Measurements from ENCODE around the gene ZNF680. TPM values are rescaled to one million over a fixed set of nuclear protein-coding genes. Genes with fewer than 3 reads are reported as not detected.

The ZNF680 gene
- 10 to 100 TPM in 2 of 3 donors, 1 to 10 TPM in 1; 8.9 to 17.9 (median 10.2) TPM for total RNA-seq
- total RNA-seq (2013): 31.6 TPM

DNA sequence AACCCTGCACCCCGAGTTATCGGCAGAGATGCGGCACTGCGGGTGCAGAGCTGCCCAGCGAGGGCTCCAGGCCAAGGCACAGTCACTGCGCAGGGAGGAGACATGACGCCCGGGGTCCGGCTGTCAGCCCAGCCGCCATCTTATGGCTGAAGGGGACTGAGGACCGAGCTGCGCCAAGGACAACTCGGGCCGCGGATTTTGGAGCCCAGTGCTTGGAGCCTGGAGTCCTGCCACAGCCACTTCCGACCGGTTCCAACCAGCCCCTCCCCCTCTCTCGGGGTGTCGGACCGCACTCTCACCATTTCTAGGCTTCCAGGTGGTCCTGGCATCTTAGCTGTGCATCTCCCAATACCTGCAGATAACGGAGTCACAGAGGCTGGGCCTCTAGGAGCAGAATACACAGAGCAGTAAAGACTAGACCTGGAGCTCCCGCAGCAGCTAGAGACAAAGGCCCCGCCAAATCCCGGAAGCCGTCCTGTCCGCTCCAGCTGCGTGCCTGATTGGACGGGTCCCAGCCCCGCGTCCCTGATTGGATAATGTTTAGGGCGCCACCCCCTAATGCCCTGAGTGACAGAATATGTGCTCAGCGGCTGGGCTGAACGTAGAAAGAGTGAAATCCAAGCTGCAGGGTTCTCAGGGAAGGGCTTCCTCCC is at the start of gene ZNF680:
TSS of gene ZNF680 (minus strand) at position 446 of the 653 bp plus-strand sequence. CDS start at position 329, 117 bp downstream.
- no peaks in the 10 kb centered on the region for H3K9me3 ChIP-seq (ENCODE audit: control insufficient read depth, insufficient read depth, low read length)
- DNase-seq (peak; percentile 88 to 91), ATAC-seq (peak; percentile 98 to 99 (median 99))
- H3K9me3 Mint-ChIP-seq: no peaks in the 10 kb centered on the region
- H3K4me1 ChIP-seq (ENCODE audit: control insufficient read depth, insufficient read depth, low read length): peaks cover 7% of the 10 kb centered on the region
- H3K4me3 ChIP-seq (ENCODE audit: low read length): peak within 1 kb of the TSS; percentile 86
- TF ChIP-seq, protein P1, sequence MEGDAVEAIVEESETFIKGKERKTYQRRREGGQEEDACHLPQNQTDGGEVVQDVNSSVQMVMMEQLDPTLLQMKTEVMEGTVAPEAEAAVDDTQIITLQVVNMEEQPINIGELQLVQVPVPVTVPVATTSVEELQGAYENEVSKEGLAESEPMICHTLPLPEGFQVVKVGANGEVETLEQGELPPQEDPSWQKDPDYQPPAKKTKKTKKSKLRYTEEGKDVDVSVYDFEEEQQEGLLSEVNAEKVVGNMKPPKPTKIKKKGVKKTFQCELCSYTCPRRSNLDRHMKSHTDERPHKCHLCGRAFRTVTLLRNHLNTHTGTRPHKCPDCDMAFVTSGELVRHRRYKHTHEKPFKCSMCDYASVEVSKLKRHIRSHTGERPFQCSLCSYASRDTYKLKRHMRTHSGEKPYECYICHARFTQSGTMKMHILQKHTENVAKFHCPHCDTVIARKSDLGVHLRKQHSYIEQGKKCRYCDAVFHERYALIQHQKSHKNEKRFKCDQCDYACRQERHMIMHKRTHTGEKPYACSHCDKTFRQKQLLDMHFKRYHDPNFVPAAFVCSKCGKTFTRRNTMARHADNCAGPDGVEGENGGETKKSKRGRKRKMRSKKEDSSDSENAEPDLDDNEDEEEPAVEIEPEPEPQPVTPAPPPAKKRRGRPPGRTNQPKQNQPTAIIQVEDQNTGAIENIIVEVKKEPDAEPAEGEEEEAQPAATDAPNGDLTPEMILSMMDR (IDR thresholded peaks at IDR 0.05): no peak
- H3K36me3 ChIP-seq (ENCODE audit: control insufficient read depth, insufficient read depth, low read length): no peaks in the 10 kb centered on the region
- no peaks in the 10 kb centered on the region for H3K27me3 Mint-ChIP-seq (ENCODE audit: low read depth in 2 of 2)
- peaks cover 31 to 41% of the 10 kb centered on the region in 2 donors for H3K4me1 Mint-ChIP-seq
- no peaks in the 10 kb centered on the region for H3K27me3 ChIP-seq (ENCODE audit: control insufficient read depth, insufficient read depth, low read length)
- H3K27ac Mint-ChIP-seq: peak within 1 kb of the TSS; percentile 94 to 97
- peak within 1 kb of the TSS; percentile 100 for H3K4me3 Mint-ChIP-seq
- no peaks in the 10 kb centered on the region for H3K36me3 Mint-ChIP-seq
- intact Hi-C loops (cut with micrococcal nuclease): loop anchor here (2.0 kb wide), 3 partner anchors 104 to 636 kb away; partner anchors contain the start of gene ZNF107
- WGBS (ENCODE audit: insufficient coverage): under 1% methylated on average over 33 of the region's 33 CpGs
- peak within 1 kb of the TSS; percentile 69 for H3K27ac ChIP-seq (ENCODE audit: low read length)

DNA sequence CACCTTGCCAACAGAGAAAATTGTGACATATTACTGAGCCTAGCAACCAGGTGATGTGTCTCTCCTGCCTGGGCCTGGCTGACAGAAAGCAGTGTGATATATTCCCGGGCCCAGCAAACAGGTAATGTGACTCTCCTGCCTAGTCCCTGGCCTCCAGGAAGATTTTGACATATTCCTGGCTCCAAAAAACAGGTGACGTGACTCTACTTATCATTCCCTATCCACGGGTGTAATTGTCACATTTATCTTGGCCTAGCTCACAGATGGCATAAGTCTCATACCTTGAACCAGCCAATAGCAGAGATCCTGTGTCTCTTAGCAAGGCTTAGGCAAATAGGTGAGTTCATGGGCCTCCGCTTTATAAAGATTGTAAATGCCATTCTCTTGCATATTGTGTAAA is 49.6 kb upstream of the ZNF680 start:
- TF ChIP-seq, protein P1 (IDR thresholded peaks at IDR 0.05): no peak
- H3K27ac Mint-ChIP-seq: no peak overlapping the region
- no peaks in the 10 kb centered on the region for H3K27me3 Mint-ChIP-seq (ENCODE audit: low read depth in 2 of 2)
- Histone ChIP-seq H3K4me3 (ENCODE audit: low read length) (no peak overlapping the region), H3K27ac (ENCODE audit: low read length) (no peak overlapping the region), H3K4me1 (ENCODE audit: control insufficient read depth, insufficient read depth, low read length) (no peaks in the 10 kb centered on the region), H3K27me3 (ENCODE audit: control insufficient read depth, insufficient read depth, low read length) (no peaks in the 10 kb centered on the region), H3K36me3 (ENCODE audit: control insufficient read depth, insufficient read depth, low read length) (no peaks in the 10 kb centered on the region), H3K9me3 (ENCODE audit: control insufficient read depth, insufficient read depth, low read length) (peaks cover 4% of the 10 kb centered on the region)
- no peak for DNase-seq
- no peaks in the 10 kb centered on the region for H3K36me3 Mint-ChIP-seq
- intact Hi-C loops (cut with micrococcal nuclease): no loop called here
- no peak overlapping the region for H3K4me3 Mint-ChIP-seq
- no peak for ATAC-seq
- peaks cover 0 to 3% of the 10 kb centered on the region in 2 donors for H3K9me3 Mint-ChIP-seq
- H3K4me1 Mint-ChIP-seq: no peaks in the 10 kb centered on the region
- WGBS (ENCODE audit: insufficient coverage): 56% methylated on average over 4 of the region's 4 CpGs

DNA sequence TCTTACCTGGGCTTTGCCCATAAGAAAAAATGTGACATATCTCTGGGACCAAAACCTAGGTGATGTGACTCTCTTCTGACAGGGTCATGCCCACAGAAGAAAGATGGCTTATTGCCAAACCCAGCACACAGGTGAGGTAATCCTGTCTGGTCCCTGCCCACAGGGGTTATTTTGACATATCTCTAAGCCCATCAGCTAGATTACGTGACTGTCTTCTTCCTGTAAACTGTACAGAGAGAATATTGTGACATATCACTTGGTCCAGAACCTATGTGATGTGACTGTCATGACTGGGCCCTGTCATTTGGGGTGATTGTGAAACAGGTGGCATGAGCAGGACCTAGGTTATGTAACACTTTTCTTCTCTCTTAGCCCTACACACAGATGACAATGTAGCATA is 48.8 kb upstream of the ZNF680 start:
- intact Hi-C loops (cut with micrococcal nuclease): no loop called here
- H3K27ac Mint-ChIP-seq: no peak overlapping the region
- no peaks in the 10 kb centered on the region for H3K27me3 Mint-ChIP-seq (ENCODE audit: low read depth in 2 of 2)
- no peak for ATAC-seq
- H3K27me3 ChIP-seq (ENCODE audit: control insufficient read depth, insufficient read depth, low read length): no peaks in the 10 kb centered on the region
- H3K4me3 Mint-ChIP-seq: no peak overlapping the region
- DNase-seq: peak in 1 of 2 donors; percentile 10
- TF ChIP-seq, protein P1 (IDR thresholded peaks at IDR 0.05): no peak
- no peak overlapping the region for H3K4me3 ChIP-seq (ENCODE audit: low read length)
- WGBS (ENCODE audit: insufficient coverage): 58% methylated on average over 1 of the region's 1 CpG
- peaks cover 4% of the 10 kb centered on the region for H3K9me3 ChIP-seq (ENCODE audit: control insufficient read depth, insufficient read depth, low read length)
- peaks cover 0 to 3% of the 10 kb centered on the region in 2 donors for H3K9me3 Mint-ChIP-seq
- no peaks in the 10 kb centered on the region for H3K36me3 Mint-ChIP-seq
- no peaks in the 10 kb centered on the region for H3K4me1 Mint-ChIP-seq
- H3K36me3 ChIP-seq (ENCODE audit: control insufficient read depth, insufficient read depth, low read length): no peaks in the 10 kb centered on the region
- no peaks in the 10 kb centered on the region for H3K4me1 ChIP-seq (ENCODE audit: control insufficient read depth, insufficient read depth, low read length)
- no peak overlapping the region for H3K27ac ChIP-seq (ENCODE audit: low read length)
